Esophagus muscularis mucosa (tissue), 3 donors: Measurements from ENCODE around the gene CCRL2.

ENCODE experiments used
- POLR2A ChIP-seq: fragments of 450-650 bp; IDR thresholded peaks from one replicate; pipeline ENCODE4 v1.6.1; 2017; ENCODE audit warnings: antibody characterized with exemption, moderate library complexity, mild to moderate bottlenecking, low read depth
- TF ChIP-seq, protein P1 (sequence below), 3 experiments: fragments of 200-600 bp in 2 of 3; fragments of 450-650 bp in 1 of 3; sonication (generic) in 2 of 3; IDR thresholded peaks; one replicate each; pipeline ENCODE4 v1.5.1; 2017 to 2019; ENCODE audit warnings: antibody characterized with exemption in 3 of 3, mild to moderate bottlenecking in 2 of 3, moderate library complexity in 1 of 3

DNA sequence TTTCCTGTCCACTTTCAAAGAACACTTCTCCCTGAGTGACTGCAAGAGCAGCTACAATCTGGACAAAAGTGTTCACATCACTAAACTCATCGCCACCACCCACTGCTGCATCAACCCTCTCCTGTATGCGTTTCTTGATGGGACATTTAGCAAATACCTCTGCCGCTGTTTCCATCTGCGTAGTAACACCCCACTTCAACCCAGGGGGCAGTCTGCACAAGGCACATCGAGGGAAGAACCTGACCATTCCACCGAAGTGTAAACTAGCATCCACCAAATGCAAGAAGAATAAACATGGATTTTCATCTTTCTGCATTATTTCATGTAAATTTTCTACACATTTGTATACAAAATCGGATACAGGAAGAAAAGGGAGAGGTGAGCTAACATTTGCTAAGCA lies 1.8 kb downstream of the CCRL2 start:
- TF ChIP-seq, protein P1, sequence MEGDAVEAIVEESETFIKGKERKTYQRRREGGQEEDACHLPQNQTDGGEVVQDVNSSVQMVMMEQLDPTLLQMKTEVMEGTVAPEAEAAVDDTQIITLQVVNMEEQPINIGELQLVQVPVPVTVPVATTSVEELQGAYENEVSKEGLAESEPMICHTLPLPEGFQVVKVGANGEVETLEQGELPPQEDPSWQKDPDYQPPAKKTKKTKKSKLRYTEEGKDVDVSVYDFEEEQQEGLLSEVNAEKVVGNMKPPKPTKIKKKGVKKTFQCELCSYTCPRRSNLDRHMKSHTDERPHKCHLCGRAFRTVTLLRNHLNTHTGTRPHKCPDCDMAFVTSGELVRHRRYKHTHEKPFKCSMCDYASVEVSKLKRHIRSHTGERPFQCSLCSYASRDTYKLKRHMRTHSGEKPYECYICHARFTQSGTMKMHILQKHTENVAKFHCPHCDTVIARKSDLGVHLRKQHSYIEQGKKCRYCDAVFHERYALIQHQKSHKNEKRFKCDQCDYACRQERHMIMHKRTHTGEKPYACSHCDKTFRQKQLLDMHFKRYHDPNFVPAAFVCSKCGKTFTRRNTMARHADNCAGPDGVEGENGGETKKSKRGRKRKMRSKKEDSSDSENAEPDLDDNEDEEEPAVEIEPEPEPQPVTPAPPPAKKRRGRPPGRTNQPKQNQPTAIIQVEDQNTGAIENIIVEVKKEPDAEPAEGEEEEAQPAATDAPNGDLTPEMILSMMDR (IDR thresholded peaks at IDR 0.05) = no peak
- no peak for TF ChIP-seq POLR2A
